ENCODE results near the gene INO80B. TPM values are rescaled to one million over a fixed set of nuclear protein-coding genes. Genes with fewer than 3 reads are reported as not detected.

INO80B gene
- total RNA-seq, 8 experiments from 2014 or later: 17.6 to 51.4 (median 22.9) TPM

DNA sequence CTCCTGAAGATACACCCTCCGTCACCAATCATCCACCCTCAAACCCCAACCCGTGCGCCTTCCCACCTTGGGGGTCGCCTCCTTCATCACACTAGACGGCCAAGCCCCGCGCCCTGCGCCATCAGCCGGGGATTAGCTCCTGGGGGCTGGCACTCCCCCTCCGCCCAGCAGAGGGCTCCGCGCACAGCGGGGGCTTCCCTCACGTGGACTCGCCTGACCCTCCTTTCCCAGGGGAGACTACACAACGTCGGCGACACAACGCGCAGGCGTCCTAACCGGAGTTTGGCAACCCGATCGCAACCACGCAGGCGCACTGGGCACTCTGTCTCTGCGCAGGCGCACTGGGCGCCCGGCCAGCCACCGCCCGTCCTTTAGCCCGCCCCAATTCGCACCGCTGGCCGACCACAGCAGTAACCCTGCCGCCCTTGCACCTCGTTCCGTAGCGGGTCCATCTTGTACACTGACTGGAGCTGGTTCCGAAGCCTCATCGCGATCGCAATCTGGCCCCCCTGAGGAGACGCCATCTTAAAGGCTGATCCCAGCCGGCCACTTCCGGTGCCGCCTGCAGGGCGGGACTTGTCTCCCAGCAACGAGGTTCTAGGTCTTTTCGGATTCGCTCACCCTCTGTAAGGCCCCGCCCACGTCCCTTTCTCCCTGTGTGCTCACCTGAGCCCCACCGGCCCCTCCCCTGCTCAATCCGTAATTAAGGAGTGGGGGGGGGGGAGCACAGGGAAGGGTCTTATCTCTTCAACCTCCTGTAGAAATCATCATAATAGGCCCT is 52.4 kb downstream of the INO80B start, which contains the start of gene PCGF1:
PCGF1 (minus strand) TSS at position 551 of the 781 bp plus-strand sequence; CDS start at position 524, 27 bp downstream.
- in situ Hi-C loops (cut with MboI; ENCODE audit: low pct_unique_long_range_greater_than_20kb in 2 of 9, low sequenced_read_pairs in 9 of 9, unreplicated experiment in 9 of 9): no loop called here
- peaks cover 16 to 18% of the 10 kb centered on the region in 2 donors for H3K4me1 ChIP-seq (replicated peaks in 1 of 2)

More for the DNA sequence above, 52.4 kb downstream of the INO80B start, which contains the start of gene PCGF1:
- Histone ChIP-seq H3K4me3 (peak within 1 kb of the TSS; percentile 71 to 92 (median 81)), H3K27ac (peak within 1 kb of the TSS; percentile 99 to 100)
- peak; percentile 74 to 91 (median 86) for ATAC-seq (replicated peaks in 6 of 8)
- WGBS, 10 experiments: 0 to 8% (median 0%) methylated on average over 1 to 5 of the region's 56 CpGs; no CpG with 5 or more reads in 3 of the 10 experiments

Other genes with a start within 250 kb of the INO80B start
- gene SLC4A5, start 111.7 kb upstream of the INO80B start, total RNA-seq: 1 to 10 TPM in 7 of 8 experiments, under 1 TPM in 1; 0.25 to 5.9 (median 2.8) TPM
- 100 to 1,000 TPM in 7 of 8 experiments, 10 to 100 TPM in 1; 92.7 to 205 (median 134) TPM for gene DCTN1, start 74.8 kb upstream of the INO80B start, total RNA-seq
- gene C2orf81, start 33.5 kb upstream of the INO80B start, total RNA-seq: 1 to 10 TPM; 1.6 to 5.8 (median 2.7) TPM
- gene WDR54, start 33.4 kb upstream of the INO80B start, total RNA-seq: 10 to 100 TPM; 15.1 to 63.7 (median 49.5) TPM
- 10 to 100 TPM in 4 of 8 experiments, 1 to 10 TPM in 4; 1.4 to 33.2 (median 9.7) TPM for gene RTKN, start 13.2 kb upstream of the INO80B start, total RNA-seq
- gene WBP1, start 3.4 kb downstream of the INO80B start, total RNA-seq: 100 to 1,000 TPM in 4 of 8 experiments, 10 to 100 TPM in 4; 55.2 to 117 (median 99.8) TPM
- gene MOGS, start 10.3 kb downstream of the INO80B start, total RNA-seq: 10 to 100 TPM; 30.8 to 47.6 (median 37.9) TPM
- gene MRPL53, start 17.6 kb downstream of the INO80B start, total RNA-seq: 10 to 100 TPM; 51.1 to 83.5 (median 68.3) TPM
- gene CCDC142, start 27.9 kb downstream of the INO80B start, total RNA-seq: 10 to 100 TPM in 6 of 8 experiments, 1 to 10 TPM in 2; 8.0 to 32.3 (median 12.8) TPM
- 10 to 100 TPM in 5 of 8 experiments, 1 to 10 TPM in 3; 4.0 to 23.5 (median 10.2) TPM for gene TTC31, start 28.0 kb downstream of the INO80B start, total RNA-seq
- 1 to 10 TPM in 6 of 8 experiments, under 1 TPM in 2; 0.36 to 7.7 (median 1.4) TPM for gene LBX2, start 44.5 kb downstream of the INO80B start, total RNA-seq
- gene PCGF1, start 52.6 kb downstream of the INO80B start, total RNA-seq: 10 to 100 TPM; 14.9 to 28.2 (median 18.4) TPM
- 1 to 10 TPM in 2 of 8 experiments, under 1 TPM in 5, not detected in 1; 0.05 to 1.5 (median 0.73) TPM for gene TLX2, start 59.4 kb downstream of the INO80B start, total RNA-seq
- 1 to 10 TPM in 1 of 8 experiments, under 1 TPM in 6, not detected in 1; 0.11 to 1.0 (median 0.31) TPM for gene DQX1, start 71.1 kb downstream of the INO80B start, total RNA-seq
- gene AUP1, start 74.6 kb downstream of the INO80B start, total RNA-seq: 100 to 1,000 TPM in 3 of 8 experiments, 10 to 100 TPM in 5; 43.1 to 121 (median 74.7) TPM
- gene HTRA2, start 74.8 kb downstream of the INO80B start, total RNA-seq: 10 to 100 TPM; 30.9 to 49.4 (median 39.3) TPM
- gene LOXL3, start 98.9 kb downstream of the INO80B start, total RNA-seq: 10 to 100 TPM in 2 of 8 experiments, 1 to 10 TPM in 4, under 1 TPM in 2; 0.54 to 29.3 (median 9.1) TPM
- gene DOK1, start 99.6 kb downstream of the INO80B start, total RNA-seq: 10 to 100 TPM in 1 of 8 experiments, 1 to 10 TPM in 7; 1.6 to 23.0 (median 6.3) TPM
- gene M1AP, start 193.2 kb downstream of the INO80B start, total RNA-seq: under 1 TPM in 5 of 8 experiments, not detected in 3; 0.08 to 0.50 (median 0.22) TPM
- gene SEMA4F, start 199.2 kb downstream of the INO80B start, total RNA-seq: 10 to 100 TPM in 4 of 8 experiments, 1 to 10 TPM in 1, under 1 TPM in 3; 0.31 to 21.4 (median 10.4) TPM

Data from motor neuron (in vitro differentiated cells).